ENCODE results near the gene BBX. TPM values are rescaled to one million over a fixed set of nuclear protein-coding genes. Genes with fewer than 3 reads are reported as not detected.

BBX gene
- total and polyA plus RNA-seq, 12 donors: 4.6 to 49.8 (median 38.0) TPM

DNA sequence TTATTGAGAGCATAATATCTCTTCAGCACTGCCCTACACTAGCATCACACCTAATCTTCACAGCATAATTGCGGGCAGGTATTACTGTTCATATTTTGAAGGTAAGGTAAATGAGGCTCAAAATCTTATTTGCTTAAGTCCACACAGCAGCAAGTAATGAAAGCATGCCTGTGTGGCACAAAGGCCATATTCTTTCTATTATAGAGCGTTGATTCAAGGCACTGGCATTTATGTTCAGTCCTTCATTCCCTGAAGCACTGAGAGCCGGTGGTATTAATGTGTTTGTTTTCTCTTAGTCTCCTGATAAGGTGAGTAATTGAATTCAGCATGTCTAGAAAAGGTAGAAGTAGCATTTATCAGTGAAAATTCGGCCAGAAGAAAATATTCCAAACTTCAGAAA is 231.2 kb downstream of the BBX start:
- H3K9me3 ChIP-seq: no peaks in the 10 kb centered on the region
- H3K27ac ChIP-seq: no peak overlapping the region
- intact Hi-C loops (cut with DNase I): no loop called here
- H3K4me3 ChIP-seq: no peak overlapping the region
- no peaks in the 10 kb centered on the region for H3K27me3 ChIP-seq
- DNase-seq: no peak
- 79 to 82% methylated on average over 4 of the region's 4 CpGs for WGBS, 2 donors
- TF ChIP-seq, protein P1, sequence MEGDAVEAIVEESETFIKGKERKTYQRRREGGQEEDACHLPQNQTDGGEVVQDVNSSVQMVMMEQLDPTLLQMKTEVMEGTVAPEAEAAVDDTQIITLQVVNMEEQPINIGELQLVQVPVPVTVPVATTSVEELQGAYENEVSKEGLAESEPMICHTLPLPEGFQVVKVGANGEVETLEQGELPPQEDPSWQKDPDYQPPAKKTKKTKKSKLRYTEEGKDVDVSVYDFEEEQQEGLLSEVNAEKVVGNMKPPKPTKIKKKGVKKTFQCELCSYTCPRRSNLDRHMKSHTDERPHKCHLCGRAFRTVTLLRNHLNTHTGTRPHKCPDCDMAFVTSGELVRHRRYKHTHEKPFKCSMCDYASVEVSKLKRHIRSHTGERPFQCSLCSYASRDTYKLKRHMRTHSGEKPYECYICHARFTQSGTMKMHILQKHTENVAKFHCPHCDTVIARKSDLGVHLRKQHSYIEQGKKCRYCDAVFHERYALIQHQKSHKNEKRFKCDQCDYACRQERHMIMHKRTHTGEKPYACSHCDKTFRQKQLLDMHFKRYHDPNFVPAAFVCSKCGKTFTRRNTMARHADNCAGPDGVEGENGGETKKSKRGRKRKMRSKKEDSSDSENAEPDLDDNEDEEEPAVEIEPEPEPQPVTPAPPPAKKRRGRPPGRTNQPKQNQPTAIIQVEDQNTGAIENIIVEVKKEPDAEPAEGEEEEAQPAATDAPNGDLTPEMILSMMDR (IDR thresholded peaks at IDR 0.05): no peak
- peaks cover 0 to under 1% (median 0%) of the 10 kb centered on the region in 9 donors for H3K4me1 ChIP-seq
- peaks cover 0 to 51% (median 0%) of the 10 kb centered on the region in 9 donors for H3K36me3 ChIP-seq
- ATAC-seq: no peak

DNA sequence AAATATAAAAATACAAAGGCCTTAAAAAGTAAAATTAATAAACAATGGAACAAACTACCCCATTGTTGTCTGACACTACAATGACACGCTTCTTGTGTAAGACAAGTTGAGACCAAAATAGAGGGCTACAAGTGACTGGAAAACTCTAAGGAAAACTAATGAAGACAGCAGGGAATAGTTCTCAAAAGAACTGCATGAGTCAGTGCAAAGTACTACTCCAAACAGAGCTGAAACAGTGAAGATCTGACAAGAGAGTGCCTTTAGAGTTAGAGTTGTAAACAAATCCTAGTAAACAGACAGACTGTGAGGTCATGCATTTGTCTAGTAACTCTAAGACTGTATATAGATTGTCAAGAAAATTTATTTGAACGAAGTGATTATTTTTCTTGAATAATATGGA is 233.9 kb downstream of the BBX start:
- H3K36me3 ChIP-seq: peaks cover 0 to 41% (median 0%) of the 10 kb centered on the region in 9 donors
- no peak for ATAC-seq
- H3K9me3 ChIP-seq: no peaks in the 10 kb centered on the region
- 88 to 94% methylated on average over 2 of the region's 2 CpGs for WGBS, 2 donors
- TF ChIP-seq, protein P1 (IDR thresholded peaks at IDR 0.05): no peak
- H3K4me1 ChIP-seq: peaks cover 0 to 6% (median 0%) of the 10 kb centered on the region in 9 donors
- H3K27me3 ChIP-seq: no peaks in the 10 kb centered on the region
- intact Hi-C loops (cut with DNase I): no loop called here
- no peak overlapping the region for H3K4me3 ChIP-seq
- DNase-seq: no peak
- no peak overlapping the region for H3K27ac ChIP-seq

DNA sequence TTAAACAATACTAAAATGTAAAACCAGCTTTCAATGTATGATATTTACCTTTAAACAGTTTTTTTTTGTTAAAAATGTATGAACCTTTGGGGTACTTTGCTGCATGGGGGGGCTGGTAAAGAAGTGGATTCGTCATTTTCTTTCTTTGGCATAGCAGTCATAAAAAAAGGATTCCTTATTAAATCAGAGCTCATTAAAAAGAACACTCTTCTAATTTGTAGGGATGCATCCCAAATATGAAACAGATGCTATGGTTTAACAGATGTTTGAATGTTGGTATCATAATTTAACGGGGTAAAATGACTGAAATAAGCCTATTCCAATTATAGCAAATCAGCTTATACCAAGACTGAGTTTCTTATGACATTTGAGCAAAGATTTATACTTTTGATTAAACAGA is 234.4 kb downstream of the BBX start:
- H3K4me1 ChIP-seq: peaks cover 0 to 6% (median 0%) of the 10 kb centered on the region in 9 donors
- TF ChIP-seq, protein P1 (IDR thresholded peaks at IDR 0.05): no peak
- no peaks in the 10 kb centered on the region for H3K9me3 ChIP-seq
- intact Hi-C loops (cut with DNase I): no loop called here
- WGBS, 2 donors: 97 to 99% methylated on average over 2 of the region's 2 CpGs
- DNase-seq (no peak), ATAC-seq (no peak)
- no peak overlapping the region for H3K27ac ChIP-seq
- H3K4me3 ChIP-seq: no peak overlapping the region
- peaks cover 0 to 38% (median 0%) of the 10 kb centered on the region in 9 donors for H3K36me3 ChIP-seq
- no peaks in the 10 kb centered on the region for H3K27me3 ChIP-seq

DNA sequence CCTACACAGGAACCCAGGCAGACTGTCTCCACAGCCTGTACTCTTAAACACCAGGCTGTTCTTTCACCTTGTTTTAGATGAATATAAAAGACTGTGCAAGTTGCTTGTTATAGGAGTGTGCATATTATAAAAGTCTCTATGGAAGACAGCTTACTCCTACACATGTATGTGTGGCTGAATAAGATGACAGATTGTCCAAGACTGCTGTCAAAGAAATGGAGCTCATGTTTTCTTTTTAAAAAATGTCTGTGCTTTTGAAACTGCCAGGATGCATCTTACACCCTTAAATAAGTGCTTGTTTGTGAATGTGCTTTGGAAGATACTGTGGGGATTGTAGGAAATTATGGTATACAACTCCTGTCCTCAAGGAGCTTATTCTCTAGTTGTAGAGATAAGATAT is 237.4 kb downstream of the BBX start:
- no peak overlapping the region for H3K27ac ChIP-seq
- peaks cover 0 to 6% (median 0%) of the 10 kb centered on the region in 9 donors for H3K4me1 ChIP-seq
- no peaks in the 10 kb centered on the region for H3K9me3 ChIP-seq
- TF ChIP-seq, protein P1 (IDR thresholded peaks at IDR 0.05): no peak
- ATAC-seq: no peak
- H3K4me3 ChIP-seq: no peak overlapping the region
- peaks cover 0 to 37% (median 0%) of the 10 kb centered on the region in 9 donors for H3K36me3 ChIP-seq
- no peaks in the 10 kb centered on the region for H3K27me3 ChIP-seq
- intact Hi-C loops (cut with DNase I): no loop called here
- no peak for DNase-seq
